ENCODE results near the gene ZNF665. TPM values are rescaled to one million over a fixed set of nuclear protein-coding genes. Genes with fewer than 3 reads are reported as not detected.
"Not testable (repeated sequence)": the region's sequence is repeated elsewhere in the genome, so short reads cannot be mapped to it uniquely, and the experiment has no call there.

Gene ZNF665
- total and polyA plus RNA-seq, 9 donors = 3.3 to 4.9 (median 3.8) TPM

- 68% methylated on average over 6 of the region's 12 CpGs for WGBS (ENCODE audit: insufficient coverage)
- peaks cover 4% of the 10 kb centered on the region for H3K36me3 ChIP-seq (ENCODE audit: control insufficient read depth, insufficient read depth, low read length)
- no peaks in the 10 kb centered on the region for H3K27me3 ChIP-seq (ENCODE audit: control insufficient read depth, insufficient read depth, low read length)
- peaks cover 15% of the 10 kb centered on the region for H3K4me1 ChIP-seq (ENCODE audit: control insufficient read depth, insufficient read depth, low read length)
- peak overlapping the region; percentile 47 for H3K27ac ChIP-seq (ENCODE audit: low read length)
- no peak for DNase-seq
- H3K4me3 ChIP-seq (ENCODE audit: low read length) = peak overlapping the region; percentile 82
- peaks cover 2% of the 10 kb centered on the region for H3K9me3 ChIP-seq (replicated peaks; ENCODE audit: control insufficient read depth, low read depth, low read length)
These were observed 521 bp upstream of the ZNF665 start for GRCh38 chr19:53193535-53194222.

GRCh38 chr19:53190253-53190652, 2.9 kb downstream of the ZNF665 start:
- no peaks in the 10 kb centered on the region for H3K27me3 ChIP-seq (ENCODE audit: control insufficient read depth, insufficient read depth, low read length)
- no peak overlapping the region for H3K4me3 ChIP-seq (ENCODE audit: low read length)
- no peak overlapping the region for H3K27ac ChIP-seq (ENCODE audit: low read length)
- peaks cover 12% of the 10 kb centered on the region for H3K4me1 ChIP-seq (ENCODE audit: control insufficient read depth, insufficient read depth, low read length)
- H3K9me3 ChIP-seq (replicated peaks; ENCODE audit: control insufficient read depth, low read depth, low read length) = no peaks in the 10 kb centered on the region
- no peak for DNase-seq
- H3K36me3 ChIP-seq (ENCODE audit: control insufficient read depth, insufficient read depth, low read length) = peaks cover 4% of the 10 kb centered on the region
- no CpG with 5 or more reads among the region's 3 CpGs for WGBS (ENCODE audit: insufficient coverage)

GRCh38 chr19:53189691-53190198, 3.4 kb downstream of the ZNF665 start:
- WGBS (ENCODE audit: insufficient coverage) = 36% methylated on average over 4 of the region's 16 CpGs

GRCh38 chr19:53185155-53185882, 7.8 kb downstream of the ZNF665 start:
- not testable (repeated sequence) for H3K4me1 ChIP-seq (ENCODE audit: control insufficient read depth, insufficient read depth, low read length); H3K27me3 ChIP-seq (ENCODE audit: control insufficient read depth, insufficient read depth, low read length); H3K36me3 ChIP-seq (ENCODE audit: control insufficient read depth, insufficient read depth, low read length); H3K4me3 ChIP-seq (ENCODE audit: low read length); H3K9me3 ChIP-seq (replicated peaks; ENCODE audit: control insufficient read depth, low read depth, low read length); DNase-seq; H3K27ac ChIP-seq (ENCODE audit: low read length)
- 79% methylated on average over 2 of the region's 19 CpGs for WGBS (ENCODE audit: insufficient coverage)

More at GRCh38 chr19:53189691-53190198, 3.4 kb downstream of the ZNF665 start:
- not testable (repeated sequence) for H3K36me3 ChIP-seq (ENCODE audit: control insufficient read depth, insufficient read depth, low read length); H3K4me3 ChIP-seq (ENCODE audit: low read length); H3K27me3 ChIP-seq (ENCODE audit: control insufficient read depth, insufficient read depth, low read length); H3K9me3 ChIP-seq (replicated peaks; ENCODE audit: control insufficient read depth, low read depth, low read length); H3K27ac ChIP-seq (ENCODE audit: low read length); DNase-seq
- peaks cover 12% of the 10 kb centered on the region for H3K4me1 ChIP-seq (ENCODE audit: control insufficient read depth, insufficient read depth, low read length)

- no peak for DNase-seq
- Histone ChIP-seq H3K4me1 (ENCODE audit: control insufficient read depth, insufficient read depth, low read length) (no peaks in the 10 kb centered on the region), H3K27me3 (ENCODE audit: control insufficient read depth, insufficient read depth, low read length) (no peaks in the 10 kb centered on the region), H3K27ac (ENCODE audit: low read length) (no peak overlapping the region), H3K36me3 (ENCODE audit: control insufficient read depth, insufficient read depth, low read length) (peaks cover 7% of the 10 kb centered on the region), H3K9me3 (replicated peaks; ENCODE audit: control insufficient read depth, low read depth, low read length) (no peaks in the 10 kb centered on the region), H3K4me3 (ENCODE audit: low read length) (no peak overlapping the region)
- WGBS (ENCODE audit: insufficient coverage) = 89% methylated on average over 5 of the region's 6 CpGs
These were observed 9.9 kb downstream of the ZNF665 start for GRCh38 chr19:53183146-53183764.

GRCh38 chr19:53182202-53182601, 11.0 kb downstream of the ZNF665 start:
- no peaks in the 10 kb centered on the region for H3K27me3 ChIP-seq (ENCODE audit: control insufficient read depth, insufficient read depth, low read length)
- no peaks in the 10 kb centered on the region for H3K9me3 ChIP-seq (replicated peaks; ENCODE audit: control insufficient read depth, low read depth, low read length)
- DNase-seq = no peak
- no peak overlapping the region for H3K4me3 ChIP-seq (ENCODE audit: low read length)
- no peaks in the 10 kb centered on the region for H3K4me1 ChIP-seq (ENCODE audit: control insufficient read depth, insufficient read depth, low read length)
- WGBS (ENCODE audit: insufficient coverage) = 86% methylated on average over 8 of the region's 10 CpGs
- peaks cover 7% of the 10 kb centered on the region for H3K36me3 ChIP-seq (ENCODE audit: control insufficient read depth, insufficient read depth, low read length)
- no peak overlapping the region for H3K27ac ChIP-seq (ENCODE audit: low read length)

GRCh38 chr19:53177986-53178385, 15.2 kb downstream of the ZNF665 start:
- Histone ChIP-seq H3K27ac (ENCODE audit: low read length) (no peak overlapping the region), H3K4me3 (ENCODE audit: low read length) (no peak overlapping the region), H3K27me3 (ENCODE audit: control insufficient read depth, insufficient read depth, low read length) (no peaks in the 10 kb centered on the region), H3K9me3 (replicated peaks; ENCODE audit: control insufficient read depth, low read depth, low read length) (no peaks in the 10 kb centered on the region), H3K36me3 (ENCODE audit: control insufficient read depth, insufficient read depth, low read length) (peaks cover 5% of the 10 kb centered on the region), H3K4me1 (ENCODE audit: control insufficient read depth, insufficient read depth, low read length) (no peaks in the 10 kb centered on the region)
- DNase-seq = no peak
- WGBS (ENCODE audit: insufficient coverage) = 93% methylated on average over 2 of the region's 5 CpGs

GRCh38 chr19:53172889-53173288, 20.3 kb downstream of the ZNF665 start:
- Histone ChIP-seq H3K27ac (ENCODE audit: low read length) (no peak overlapping the region), H3K27me3 (ENCODE audit: control insufficient read depth, insufficient read depth, low read length) (no peaks in the 10 kb centered on the region), H3K4me3 (ENCODE audit: low read length) (no peak overlapping the region), H3K36me3 (ENCODE audit: control insufficient read depth, insufficient read depth, low read length) (no peaks in the 10 kb centered on the region), H3K9me3 (replicated peaks; ENCODE audit: control insufficient read depth, low read depth, low read length) (peaks cover 6% of the 10 kb centered on the region), H3K4me1 (ENCODE audit: control insufficient read depth, insufficient read depth, low read length) (no peaks in the 10 kb centered on the region)
- no peak for DNase-seq
- no CpG with 5 or more reads among the region's 4 CpGs for WGBS (ENCODE audit: insufficient coverage)

GRCh38 chr19:53165691-53166091, 27.5 kb downstream of the ZNF665 start:
- no peak overlapping the region for H3K4me3 ChIP-seq (ENCODE audit: low read length)
- H3K9me3 ChIP-seq (replicated peaks; ENCODE audit: control insufficient read depth, low read depth, low read length) = peaks cover 32% of the 10 kb centered on the region
- no peak overlapping the region for H3K27ac ChIP-seq (ENCODE audit: low read length)
- no peaks in the 10 kb centered on the region for H3K27me3 ChIP-seq (ENCODE audit: control insufficient read depth, insufficient read depth, low read length)
- H3K36me3 ChIP-seq (ENCODE audit: control insufficient read depth, insufficient read depth, low read length) = peaks cover 8% of the 10 kb centered on the region
- no CpG with 5 or more reads among the region's 3 CpGs for WGBS (ENCODE audit: insufficient coverage)
- H3K4me1 ChIP-seq (ENCODE audit: control insufficient read depth, insufficient read depth, low read length) = no peaks in the 10 kb centered on the region
- DNase-seq = no peak

- Histone ChIP-seq H3K27ac (ENCODE audit: low read length) (no peak overlapping the region), H3K27me3 (ENCODE audit: control insufficient read depth, insufficient read depth, low read length) (no peaks in the 10 kb centered on the region), H3K9me3 (replicated peaks; ENCODE audit: control insufficient read depth, low read depth, low read length) (peaks cover 23% of the 10 kb centered on the region), H3K4me1 (ENCODE audit: control insufficient read depth, insufficient read depth, low read length) (peaks cover 11% of the 10 kb centered on the region), H3K36me3 (ENCODE audit: control insufficient read depth, insufficient read depth, low read length) (peaks cover 8% of the 10 kb centered on the region), H3K4me3 (ENCODE audit: low read length) (no peak overlapping the region)
- WGBS (ENCODE audit: insufficient coverage) = 63% methylated on average over 3 of the region's 3 CpGs
- DNase-seq = no peak
These were observed 32.0 kb downstream of the ZNF665 start for GRCh38 chr19:53161123-53161522.
